Spleen (tissue), 11 donors: ENCODE data around the gene NFE2L2. TPM values are rescaled to one million over a fixed set of nuclear protein-coding genes. Genes with fewer than 3 reads are reported as not detected.
"Not testable (repeated sequence)": the region's sequence is repeated elsewhere in the genome, so short reads cannot be mapped to it uniquely, and the experiment has no call there.

ENCODE experiments used
- DNase-seq: peaks from one replicate; pipeline ENCODE4 v3.0.0-alpha.2; 2020
- H3K27ac ChIP-seq, 8 donors: fragments of 200-600 bp; sonication (generic) in 7 of 8; 1 replicate in 4 of 8; 2 replicates in 4 of 8; pipeline versions ENCODE4 v1.5.0 to v1.8.0; 2016 to 2021; ENCODE audit warnings: inconsistent platforms in 4 of 8, mild to moderate bottlenecking in 4 of 8, moderate library complexity in 1 of 8
- H3K27me3 ChIP-seq, 7 donors: fragments of 200-600 bp; sonication (generic) in 6 of 7; replicated peaks in 1 of 7; 1 replicate in 4 of 7; 2 replicates in 3 of 7; pipeline versions ENCODE4 v1.5.0 to v1.8.0; 2016 to 2021; ENCODE audit warnings: inconsistent platforms in 3 of 7, mild to moderate bottlenecking in 1 of 7
- H3K36me3 ChIP-seq, 6 donors: fragments of 200-600 bp; sonication (generic) in 5 of 6; 1 replicate in 4 of 6; 2 replicates in 2 of 6; pipeline versions ENCODE4 v1.5.0 to v1.8.0; 2016 to 2021; ENCODE audit warnings: inconsistent platforms in 2 of 6
- H3K4me1 ChIP-seq, 6 donors: fragments of 200-600 bp; sonication (generic) in 5 of 6; 1 replicate in 3 of 6; 2 replicates in 3 of 6; pipeline versions ENCODE4 v1.5.0 to v1.8.0; 2016 to 2021; ENCODE audit warnings: inconsistent platforms in 3 of 6
- H3K4me3 ChIP-seq, 8 donors: fragments of 200-600 bp; sonication (generic) in 7 of 8; 1 replicate in 4 of 8; 2 replicates in 4 of 8; pipeline versions ENCODE4 v1.5.0 to v1.8.0; 2016 to 2021; ENCODE audit warnings: inconsistent platforms in 4 of 8, mild to moderate bottlenecking in 4 of 8, moderate library complexity in 2 of 8
- H3K9me3 ChIP-seq, 8 donors: fragments of 200-600 bp; sonication (generic) in 7 of 8; 1 replicate in 4 of 8; 2 replicates in 4 of 8; pipeline versions ENCODE4 v1.5.0 to v1.8.0; 2016 to 2021; ENCODE audit warnings: inconsistent platforms in 4 of 8
- CTCF ChIP-seq, 11 experiments: fragments of 200-600 bp in 7 of 11; fragments of 450-650 bp in 4 of 11; sonication (generic) in 4 of 11; IDR thresholded peaks in 8 of 11; conservative IDR thresholded peaks in 3 of 11; 1 replicate in 7 of 11; 2 replicates in 4 of 11; pipeline versions ENCODE4 v1.4.0 to v1.8.0; 2016 to 2021; ENCODE audit warnings: antibody characterized with exemption in 11 of 11, inconsistent platforms in 4 of 11, mild to moderate bottlenecking in 1 of 11
- POLR2A ChIP-seq, 3 donors: fragments of 450-650 bp; IDR thresholded peaks; one replicate each; pipeline ENCODE4 v1.5.1; 2017; ENCODE audit warnings: antibody characterized with exemption in 3 of 3, mild to moderate bottlenecking in 1 of 3
- POLR2AphosphoS5 ChIP-seq, 3 donors: sonication (generic); formaldehyde crosslinking; IDR thresholded peaks; one replicate each; pipeline ENCODE4 v1.5.1; 2017; ENCODE audit warnings: antibody characterized with exemption in 3 of 3
- WGBS, 5 donors: extraction: QIAGEN DNeasy Blood & Tissue Kit in 3 of 5; methylation state at CpG; one replicate each; pipeline versions ENCODE4 v1.1.5 to v1.1.7; 2013 to 2018; 5-methylcytosine and 5-hydroxymethylcytosine counted together
- intact Hi-C: fragments of 100-400 bp; cut with DNase I; formaldehyde crosslinking; loops from one replicate; pipeline ENCODE4 v1.15.0; 2023; ENCODE audit warnings: low total_unique reads
- polyA plus RNA-seq, 3 donors: library from polyadenylated mRNA; stranded (reverse); fragments of 200-250 nt; gene quantifications; one replicate each; pipeline ENCODE4 v1.2.1, GENCODE V29; 2013
- total RNA-seq, 7 donors: library from RNA; depleted of rRNA in 3 of 7; stranded (reverse); fragments of >200 nt in 3 of 7; fragmentation: NEBNext Ultra II Directional in 4 of 7; extraction: Animal tissue kit (Norgen Biotek cat#: 25700) in 4 of 7; gene quantifications; one replicate each; pipeline versions ENCODE4 v1.1.0 to v1.2.1, GENCODE V29; 2016 to 2021
- donor health status: healthy with polysubstance abuse.
- donor health status: DM: no; HTN: no; CAD: no; lungs with moderate emphysema.
- donor health status: DM: no; HTN: no; CAD: no.
- donor health status: Bipolar disorder and iron deficiency.
- donor health status: healthy.
- donor health status: DM: no; HTN: no; CAD: no.
- donor health status: DM: yes; HTN: yes; CAD: no.

NFE2L2 gene
- total and polyA plus RNA-seq, 10 donors = 25.9 to 148 (median 101) TPM

GRCh38 chr2:177225965-177226360 is 38.6 kb downstream of the NFE2L2 start:
- 82 to 94% (median 92%) methylated on average over 2 of the region's 2 CpGs for WGBS, 5 donors
- Histone ChIP-seq H3K36me3 (peaks cover 2 to 96% (median 45%) of the 10 kb centered on the region in 6 donors), H3K27me3 (no peaks in the 10 kb centered on the region), H3K27ac (peak overlapping the region in 2 of 8 donors; percentile 22 to 32), H3K4me1 (peaks cover 1 to 77% (median 20%) of the 10 kb centered on the region in 6 donors), H3K4me3 (no peak overlapping the region), H3K9me3 (no peaks in the 10 kb centered on the region)
- no peak for DNase-seq
- TF ChIP-seq POLR2A (IDR thresholded peaks at IDR 0.05) = no peak
- TF ChIP-seq POLR2AphosphoS5 (IDR thresholded peaks at IDR 0.05) = no peak
- TF ChIP-seq CTCF (IDR thresholded peaks at IDR 0.05 in 8 of 11, conservative IDR thresholded peaks at IDR 0.05 in 3 of 11) = no peak
- intact Hi-C loops = no loop called here

- Histone ChIP-seq H3K4me1 (peaks cover 8 to 80% (median 41%) of the 10 kb centered on the region in 6 donors), H3K36me3 (peaks cover 2 to 96% (median 52%) of the 10 kb centered on the region in 6 donors)
- H3K9me3 ChIP-seq, H3K27ac ChIP-seq, DNase-seq, H3K4me3 ChIP-seq, H3K27me3 ChIP-seq: not testable (repeated sequence)
- intact Hi-C loops = loop anchor here (5.0 kb wide), 1 partner anchor 34 kb away; no protein-coding TSS in a partner anchor
Measured at GRCh38 chr2:177223436-177223835, 41.1 kb downstream of the NFE2L2 start.

- H3K9me3 ChIP-seq = no peaks in the 10 kb centered on the region
- WGBS, 5 donors = 74 to 88% (median 86%) methylated on average over 3 of the region's 3 CpGs
- TF ChIP-seq CTCF (IDR thresholded peaks at IDR 0.05 in 8 of 11, conservative IDR thresholded peaks at IDR 0.05 in 3 of 11) (no peak), POLR2AphosphoS5 (IDR thresholded peaks at IDR 0.05) (no peak), POLR2A (IDR thresholded peaks at IDR 0.05) (no peak)
- H3K27ac ChIP-seq = peak overlapping the region in 3 of 8 donors; percentile 30 to 61 (median 33)
- peaks cover 2 to 100% (median 67%) of the 10 kb centered on the region in 6 donors for H3K36me3 ChIP-seq
- no peak for DNase-seq
- H3K4me3 ChIP-seq = no peak overlapping the region
- intact Hi-C loops = loop anchor here (5.0 kb wide), 1 partner anchor 35 kb away; no protein-coding TSS in a partner anchor
- H3K27me3 ChIP-seq = no peaks in the 10 kb centered on the region
- H3K4me1 ChIP-seq = peaks cover 8 to 80% (median 50%) of the 10 kb centered on the region in 6 donors
Measured at GRCh38 chr2:177221970-177222369, 42.6 kb downstream of the NFE2L2 start.

GRCh38 chr2:177221534-177221933 is 43.0 kb downstream of the NFE2L2 start:
- Histone ChIP-seq H3K36me3 (peaks cover 2 to 100% (median 71%) of the 10 kb centered on the region in 6 donors), H3K27me3 (no peaks in the 10 kb centered on the region), H3K9me3 (no peaks in the 10 kb centered on the region), H3K4me1 (peaks cover 8 to 80% (median 53%) of the 10 kb centered on the region in 6 donors), H3K27ac (peak overlapping the region in 3 of 8 donors; percentile 30 to 61 (median 33)), H3K4me3 (no peak overlapping the region)
- TF ChIP-seq POLR2AphosphoS5 (IDR thresholded peaks at IDR 0.05) = peak in 1 of 3 donors; percentile 32
- TF ChIP-seq POLR2A (IDR thresholded peaks at IDR 0.05) = no peak
- TF ChIP-seq CTCF (IDR thresholded peaks at IDR 0.05 in 8 of 11, conservative IDR thresholded peaks at IDR 0.05 in 3 of 11) = no peak
- 93 to 96% (median 96%) methylated on average over 3 of the region's 3 CpGs for WGBS, 5 donors
- intact Hi-C loops = loop anchor here (5.0 kb wide), 1 partner anchor 36 kb away; no protein-coding TSS in a partner anchor
- DNase-seq = no peak

GRCh38 chr2:177219787-177220186 is 44.7 kb downstream of the NFE2L2 start:
- not testable (repeated sequence) for H3K9me3 ChIP-seq, H3K27ac ChIP-seq, H3K4me3 ChIP-seq, H3K27me3 ChIP-seq, DNase-seq
- Histone ChIP-seq H3K4me1 (peaks cover 17 to 89% (median 71%) of the 10 kb centered on the region in 6 donors), H3K36me3 (peaks cover 2 to 100% (median 81%) of the 10 kb centered on the region in 6 donors)
- WGBS, 5 donors = 92 to 100% (median 95%) methylated on average over 2 of the region's 2 CpGs
- intact Hi-C loops = loop anchor here (5.0 kb wide), 1 partner anchor 38 kb away; no protein-coding TSS in a partner anchor
